WTC11 (cell line): Measurements from ENCODE around the gene LTA4H. TPM values are rescaled to one million over a fixed set of nuclear protein-coding genes. Genes with fewer than 3 reads are reported as not detected.

ENCODE experiments used
- ATAC-seq: fragments of 200-7000 bp; cut with Tn5 transposase; 2 replicates; pipeline ENCODE4 v1.10.0; 2021; ENCODE audit warnings: mild to moderate bottlenecking, moderate library complexity
- CTCF ChIA-PET: fragments of 300-600 bp; sonication (Branson Sonifier 250); formaldehyde crosslinking; loops from one replicate; lab custom pipeline; 2021; ENCODE audit warnings: antibody characterized with exemption; lab: Charles Lee
- POLR2A ChIA-PET: fragments of 350-600 bp; sonication (Branson Sonifier 250); formaldehyde crosslinking; loops from one replicate; lab custom pipeline; 2021; ENCODE audit warnings: antibody characterized with exemption; lab: Charles Lee
- DNase-seq: peaks from one replicate; pipeline ENCODE4 v3.0.0; 2021; ENCODE audit warnings: low spot score
- H3K27ac Mint-ChIP-seq: 2 replicates; pipeline ENCODE4 v1.8.0; 2021; ENCODE audit warnings: mixed read lengths
- H3K27me3 Mint-ChIP-seq: 2 replicates; pipeline ENCODE4 v1.8.0; 2021; ENCODE audit warnings: low read depth, mild to moderate bottlenecking, moderate library complexity, mixed read lengths
- H3K36me3 Mint-ChIP-seq: 2 replicates; pipeline ENCODE4 v1.8.0; 2021; ENCODE audit warnings: mixed read lengths
- H3K4me1 Mint-ChIP-seq: 2 replicates; pipeline ENCODE4 v1.8.0; 2022; ENCODE audit warnings: mixed read lengths
- H3K4me3 Mint-ChIP-seq: 2 replicates; pipeline ENCODE4 v1.8.0; 2021; ENCODE audit warnings: mild to moderate bottlenecking, moderate library complexity, mixed read lengths
- H3K9me3 Mint-ChIP-seq: 2 replicates; pipeline ENCODE4 v1.8.0; 2021; ENCODE audit warnings: mixed read lengths
- AFF4 ChIP-seq: sonication (generic); formaldehyde crosslinking; IDR thresholded peaks from 2 replicates; pipeline ENCODE4 v1.8.1; 2023; ENCODE audit warnings: mild to moderate bottlenecking, missing genetic modification reagents, borderline replicate concordance
- KAT7 ChIP-seq: sonication (generic); formaldehyde crosslinking; IDR thresholded peaks from 2 replicates; pipeline ENCODE4 v1.8.1; 2023; ENCODE audit warnings: missing genetic modification reagents, mild to moderate bottlenecking, borderline replicate concordance
- NFYB ChIP-seq: sonication (generic); formaldehyde crosslinking; conservative IDR thresholded peaks from 2 replicates; pipeline ENCODE4 v1.8.0; 2022; ENCODE audit warnings: low read depth, missing genetic modification reagents
- OVOL2 ChIP-seq: fragments of 250-450 bp; sonication (Bioruptor Pico); IDR thresholded peaks from 2 replicates; pipeline ENCODE4 v1.9.0; 2021; ENCODE audit warnings: mild to moderate bottlenecking, borderline replicate concordance
- ZBTB43 ChIP-seq: sonication (generic); formaldehyde crosslinking; IDR thresholded peaks from 2 replicates; pipeline ENCODE4 v1.8.1; 2023; ENCODE audit warnings: mild to moderate bottlenecking, missing genetic modification reagents
- ZNF317 ChIP-seq: sonication (generic); formaldehyde crosslinking; IDR thresholded peaks from 2 replicates; pipeline ENCODE4 v1.8.1; 2023; ENCODE audit warnings: low read depth, mild to moderate bottlenecking, moderate library complexity, missing genetic modification reagents, borderline replicate concordance
- ZNF512 ChIP-seq: sonication (generic); formaldehyde crosslinking; IDR thresholded peaks from 2 replicates; pipeline ENCODE4 v1.8.1; 2022; ENCODE audit warnings: missing genetic modification reagents, borderline replicate concordance
- ZNF532 ChIP-seq: fragments of 250-450 bp; sonication (Bioruptor Pico); IDR thresholded peaks from 2 replicates; pipeline ENCODE4 v1.9.0; 2021; ENCODE audit warnings: mild to moderate bottlenecking, borderline replicate concordance
- total RNA-seq: library from RNA; stranded (reverse); gene quantifications from 3 replicates; pipeline ENCODE4 v1.2.3, GENCODE V29; 2021

LTA4H gene
- total RNA-seq, 1 experiment from 2014 or later = 134 TPM

GRCh38 chr12:96044017-96044942 is 8.9 kb upstream of the LTA4H start:
- POLR2A ChIA-PET = no interaction called here
- TF ChIP-seq ZNF317 (no peak), ZNF512 (no peak), OVOL2 (no peak), ZBTB43 (CRISPR knock-in tag) (no peak), NFYB (CRISPR knock-in tag) (no peak)
- DNase-seq = no peak
- Mint-ChIP-seq H3K27me3 (no peaks in the 10 kb centered on the region), H3K4me1 (peaks cover 11% of the 10 kb centered on the region; the same call in 1 of the 2 replicates), H3K27ac (no peak overlapping the region), H3K4me3 (no peak overlapping the region), H3K36me3 (no peaks in the 10 kb centered on the region), H3K9me3 (no peaks in the 10 kb centered on the region)
- CTCF ChIA-PET = no interaction called here
- ATAC-seq = no peak

- ATAC-seq (no peak), DNase-seq (no peak)
- H3K9me3 Mint-ChIP-seq = no peaks in the 10 kb centered on the region
- no peaks in the 10 kb centered on the region for H3K36me3 Mint-ChIP-seq
- H3K27me3 Mint-ChIP-seq = no peaks in the 10 kb centered on the region
- peaks cover 2% of the 10 kb centered on the region; the same call in 1 of the 2 replicates for H3K4me1 Mint-ChIP-seq
- POLR2A ChIA-PET = no interaction called here
- TF ChIP-seq KAT7 = no peak
- no peak for TF ChIP-seq ZNF532 (CRISPR knock-in tag)
- TF ChIP-seq AFF4 (CRISPR knock-in tag) = no peak
- no peak overlapping the region for H3K27ac Mint-ChIP-seq
- no peak overlapping the region for H3K4me3 Mint-ChIP-seq
- CTCF ChIA-PET = interaction anchor here (0.7 kb wide), 2 partner anchors 174 to 346 kb away, joined by 3 read pairs; no protein-coding TSS in a partner anchor
These were observed 5.8 kb upstream of the LTA4H start for GRCh38 chr12:96041181-96041580.
